ENCODE results near the gene MYL7.

Gene MYL7

DNA sequence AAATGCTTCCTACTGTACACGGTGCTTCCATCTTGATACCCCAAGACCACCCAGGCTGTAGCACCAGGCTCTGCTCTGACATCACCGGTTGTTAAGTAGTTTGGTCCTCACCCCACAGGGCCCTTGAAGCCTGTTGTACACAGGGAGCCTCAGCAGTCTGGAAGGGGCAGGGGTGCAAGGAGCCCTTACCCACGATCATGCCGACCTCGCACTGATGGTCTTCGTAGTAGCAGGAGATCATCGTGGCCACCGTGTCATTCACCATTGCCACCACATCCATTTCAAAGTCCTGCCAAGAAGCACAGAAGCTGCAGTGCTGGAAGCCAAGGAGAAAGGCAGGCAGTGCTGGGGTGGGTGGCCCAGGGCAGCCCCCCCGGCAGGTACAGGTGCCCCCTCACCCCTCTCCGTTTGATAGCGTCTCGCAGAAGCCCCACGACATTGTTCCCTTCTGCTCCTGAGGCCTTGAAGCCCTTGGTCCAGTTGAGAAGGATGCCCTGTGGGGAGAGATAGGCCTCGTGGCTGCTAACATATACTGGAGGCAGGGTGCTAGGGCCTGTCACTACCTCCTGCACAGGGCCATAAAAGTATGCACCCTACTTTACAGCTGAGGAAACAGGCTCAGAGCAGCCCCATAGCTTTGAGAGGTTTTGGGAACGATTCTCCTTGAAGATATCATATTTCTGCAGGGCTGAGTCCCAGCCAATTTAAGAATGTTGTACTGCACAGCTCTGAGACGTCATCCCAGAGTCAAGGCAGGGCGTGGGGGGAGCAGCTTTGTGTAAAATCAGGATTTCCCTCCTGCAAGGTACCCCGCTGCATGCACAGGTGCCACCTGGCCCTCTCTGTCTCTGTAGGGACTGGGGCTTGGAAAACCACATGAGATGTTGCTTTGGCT lies 8.7 kb upstream of the MYL7 start:
- DNase-seq, result no peak

DNA sequence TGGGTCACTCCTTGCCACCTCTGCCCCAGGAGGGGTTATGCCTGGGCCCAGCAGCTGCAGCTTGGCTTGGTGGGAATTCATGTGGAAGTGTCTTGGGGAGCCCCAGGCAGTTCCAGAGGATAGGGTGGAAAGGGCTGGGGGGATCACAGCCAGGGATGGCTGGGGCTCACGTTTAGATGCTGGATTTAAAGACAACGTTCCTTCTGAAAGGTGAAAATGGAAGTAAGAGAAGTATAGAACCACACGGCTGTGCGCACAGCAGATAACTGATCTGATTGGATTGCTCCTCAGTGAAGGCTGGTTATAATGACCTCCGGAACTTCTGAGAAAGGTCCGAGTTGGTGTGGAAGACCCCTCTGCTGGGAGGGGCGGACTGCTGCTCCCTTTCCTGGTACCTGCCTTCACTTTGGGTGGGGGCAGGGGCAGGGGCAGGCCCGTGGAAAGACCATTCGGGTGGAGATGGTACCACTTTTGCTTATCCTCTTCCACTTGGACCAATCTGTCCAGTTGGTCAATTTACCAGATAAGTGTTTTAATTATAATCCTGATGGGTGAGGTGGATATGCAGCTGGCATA lies 7.9 kb upstream of the MYL7 start:
- no peak for DNase-seq

DNA sequence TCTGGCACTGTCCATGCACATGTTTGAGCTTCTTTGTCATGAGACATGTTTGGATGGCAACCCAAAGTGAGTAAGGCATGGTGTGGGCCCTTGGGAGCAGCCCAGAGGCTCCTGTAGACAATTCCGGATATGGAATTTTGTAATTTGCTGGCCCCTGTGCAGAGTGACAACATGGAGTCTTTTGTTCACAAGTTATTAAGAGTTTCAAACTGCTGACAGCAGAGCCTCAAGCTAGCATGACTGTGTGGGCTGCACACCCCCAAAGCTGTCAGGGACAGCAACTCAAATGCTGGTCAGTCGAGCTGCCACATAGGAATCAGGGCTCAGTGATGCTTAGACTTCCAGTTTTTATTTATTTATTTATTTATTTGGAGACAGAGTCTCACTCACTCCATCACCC lies 7.0 kb upstream of the MYL7 start:
- DNase-seq, result no peak

DNA sequence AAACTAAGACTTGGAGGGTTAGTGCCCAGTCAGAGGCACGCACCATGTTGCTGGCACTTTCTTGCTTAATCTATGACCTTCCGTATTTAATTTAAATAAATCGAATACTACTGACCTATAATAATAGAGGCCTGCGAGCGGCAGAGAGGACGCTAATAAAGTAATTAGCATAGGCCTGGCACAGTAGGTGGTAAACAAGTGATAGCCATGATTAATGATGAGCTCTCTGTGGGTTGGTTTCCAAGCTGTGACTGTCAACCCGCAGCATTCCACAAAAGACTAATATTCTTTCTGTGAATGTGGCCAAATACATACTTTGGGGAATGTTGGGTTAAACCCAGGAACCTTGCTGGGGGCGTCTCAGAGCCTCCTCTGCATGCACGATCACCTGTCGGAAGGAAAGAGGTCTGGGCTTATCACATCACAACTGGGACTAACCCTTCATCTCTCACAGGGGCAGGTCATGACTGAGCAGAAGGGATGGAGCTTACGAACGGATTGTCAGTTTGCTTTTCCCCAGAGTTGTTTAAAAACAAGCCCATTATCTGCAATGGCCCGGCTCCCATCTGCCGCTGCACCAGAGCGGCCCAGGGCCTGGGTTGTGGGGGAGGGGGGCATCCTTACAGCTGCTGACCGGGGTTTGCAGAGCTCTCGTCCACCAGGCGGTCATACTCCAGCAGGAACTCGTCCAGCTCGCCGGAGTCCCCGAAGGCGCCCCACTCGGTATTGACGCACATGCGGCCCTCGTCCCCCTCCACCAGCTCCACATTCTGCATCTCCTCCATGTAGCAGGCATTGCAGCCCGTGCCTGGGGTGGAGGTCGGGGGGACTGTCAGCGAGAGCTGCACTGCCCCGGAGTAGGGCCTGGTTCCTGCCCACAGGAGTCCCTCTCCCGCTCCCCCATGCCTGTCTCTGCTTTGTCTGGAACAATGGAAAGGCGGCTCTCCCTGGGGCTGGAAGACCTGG lies 6.2 kb upstream of the MYL7 start:
- DNase-seq, result peak; percentile 55

DNA sequence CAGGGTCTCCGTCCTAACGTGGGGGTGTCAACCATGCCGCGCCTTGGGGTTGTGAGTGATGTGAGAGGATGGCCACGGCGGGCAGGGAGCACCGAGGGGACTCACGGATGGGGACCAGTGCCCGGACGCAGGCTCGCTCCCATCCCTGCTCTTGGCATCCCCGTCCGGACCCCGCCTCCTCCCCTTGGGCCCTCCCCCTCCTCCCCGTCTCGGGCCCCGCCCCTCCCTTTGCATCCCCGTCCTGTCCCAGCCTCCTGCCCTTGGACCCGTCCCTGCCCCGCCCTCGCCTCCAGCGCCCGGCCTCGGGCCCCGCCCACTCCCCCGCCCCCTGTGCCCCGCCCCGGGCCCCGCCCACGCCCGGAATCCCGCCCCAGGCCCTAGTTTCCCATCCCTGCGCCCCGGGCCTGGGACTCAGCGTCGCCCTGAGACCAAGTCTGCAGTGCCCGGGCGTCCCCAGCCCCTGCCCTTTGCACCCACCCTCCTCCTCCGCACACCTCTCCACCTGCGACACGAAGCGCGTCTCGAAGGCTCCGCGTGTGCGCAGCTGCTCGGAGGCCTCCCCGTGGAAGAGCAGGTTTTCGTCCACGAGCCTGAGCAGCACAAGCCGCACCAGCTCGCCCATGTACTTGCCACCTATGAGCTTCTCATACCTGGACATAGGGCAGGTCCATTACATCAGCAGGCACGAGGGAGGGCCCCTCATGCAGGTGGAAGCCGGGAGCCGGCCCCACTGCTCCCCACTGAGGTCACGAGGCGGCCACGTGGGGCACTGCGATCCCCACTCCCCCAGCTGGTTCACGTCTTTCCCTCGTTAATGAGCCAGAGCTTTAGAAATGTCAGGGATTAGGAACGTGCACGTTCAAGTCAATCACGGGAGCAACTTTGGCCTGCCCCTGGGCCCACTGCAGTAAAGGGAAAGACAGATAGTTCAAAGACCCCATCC lies 5.1 kb upstream of the MYL7 start:
- DNase-seq, result peak; percentile 81

DNA sequence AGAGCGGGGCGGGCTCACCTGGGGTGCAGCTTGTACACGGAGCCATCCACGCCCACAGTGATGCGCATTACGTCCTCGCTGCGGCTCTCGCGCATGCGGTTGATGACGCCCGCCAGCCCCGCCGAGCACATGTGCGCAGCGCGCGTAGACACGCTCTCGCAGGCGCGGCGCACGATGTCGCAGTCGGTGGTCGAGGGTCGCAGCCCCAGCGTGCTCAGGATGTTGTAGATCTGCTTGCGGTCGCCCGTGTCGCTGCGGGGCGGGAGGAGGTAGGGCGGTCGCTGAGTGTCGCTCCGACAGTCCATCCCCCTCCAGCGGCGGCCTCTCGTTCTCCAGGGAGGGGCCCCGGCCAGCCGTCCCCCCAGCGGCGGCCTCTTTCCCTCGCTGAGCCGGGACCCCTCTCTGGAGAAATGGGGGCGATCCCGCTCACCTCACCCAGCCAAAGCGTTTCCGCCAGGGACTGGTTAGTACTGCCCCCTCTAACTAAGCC lies 4.4 kb upstream of the MYL7 start:
- peak; percentile 83 for DNase-seq

DNA sequence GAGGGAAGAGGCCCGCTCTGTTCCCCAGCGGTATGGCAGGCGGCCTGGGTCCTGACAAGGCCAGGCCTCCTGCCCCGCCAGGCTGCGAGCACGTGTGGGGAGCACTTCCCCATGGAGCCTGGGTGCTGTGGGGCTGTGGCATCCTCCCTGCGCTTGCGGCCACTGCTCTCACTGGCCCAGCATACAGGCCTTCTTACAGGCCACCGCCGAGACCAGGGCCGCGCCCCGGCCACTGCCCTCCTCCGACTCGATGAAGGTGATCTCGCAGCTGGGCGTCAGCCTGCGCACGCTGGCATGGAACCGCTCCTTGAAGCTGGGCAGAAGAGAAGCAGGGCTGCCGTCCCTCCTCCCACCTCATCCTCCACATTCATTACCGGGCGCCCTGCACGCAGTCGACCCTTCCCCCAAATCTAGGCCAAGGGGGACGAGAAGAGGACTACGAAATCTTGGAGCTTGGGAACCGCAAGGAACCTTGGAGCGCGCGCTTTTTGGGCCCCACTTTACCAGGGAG lies 3.9 kb upstream of the MYL7 start:
- peak; percentile 56 for DNase-seq

DNA sequence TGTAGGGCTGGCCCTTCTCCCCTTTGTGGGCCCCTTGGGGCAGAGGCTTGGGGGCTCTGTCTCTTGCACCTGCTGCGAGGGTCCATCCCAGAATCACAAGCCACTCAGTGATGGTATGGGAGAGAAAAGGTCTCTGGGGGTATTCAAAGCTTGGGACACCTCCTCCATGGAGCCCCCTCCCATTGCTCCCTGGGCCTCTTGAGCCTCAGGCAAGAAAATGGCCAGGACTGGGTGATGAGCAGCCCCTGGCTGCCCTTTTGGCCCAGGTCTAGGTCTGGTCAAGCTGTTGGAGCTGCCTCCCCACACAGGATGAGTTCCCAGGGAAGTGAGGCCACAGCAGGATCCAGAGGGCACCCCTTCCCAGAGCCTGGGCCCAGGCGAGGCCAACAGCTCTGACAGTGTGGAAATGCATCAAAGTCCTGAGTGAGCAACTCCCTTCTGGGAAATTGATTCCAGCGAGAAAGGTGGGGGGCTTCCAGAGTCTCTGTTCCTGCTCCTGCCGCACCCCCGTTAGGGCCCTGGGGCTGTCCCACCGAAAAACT lies 3.4 kb upstream of the MYL7 start:
- peak; percentile 53 for DNase-seq

DNA sequence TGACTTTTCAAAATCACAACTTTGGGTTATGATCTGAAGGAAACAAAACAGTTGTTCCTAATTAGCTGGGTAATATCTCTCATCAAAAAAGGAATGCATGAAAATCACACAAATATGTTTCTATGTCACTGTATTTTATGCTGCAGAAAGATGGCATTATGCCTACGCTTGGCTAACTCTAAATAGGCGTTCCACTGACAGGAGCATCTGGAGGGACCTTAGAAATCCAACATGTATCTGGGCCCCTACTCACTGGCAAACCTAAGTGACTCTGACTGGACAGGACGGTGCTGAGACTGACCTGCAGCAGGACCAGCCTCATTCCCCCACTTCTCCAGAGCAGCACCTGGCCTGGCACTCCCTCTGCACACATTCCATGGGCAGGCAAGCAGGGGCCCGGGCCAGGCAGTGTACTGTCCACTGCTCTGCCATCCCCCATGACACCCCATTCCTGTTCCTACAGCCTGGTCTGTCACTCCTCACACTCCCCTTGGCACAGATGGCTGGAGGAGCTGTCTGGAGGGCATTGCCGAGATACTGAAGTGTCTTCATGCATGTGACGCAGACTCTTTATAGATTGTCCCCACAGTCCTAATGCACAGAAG lies 2.6 kb upstream of the MYL7 start:
- peak; percentile 51 for DNase-seq

DNA sequence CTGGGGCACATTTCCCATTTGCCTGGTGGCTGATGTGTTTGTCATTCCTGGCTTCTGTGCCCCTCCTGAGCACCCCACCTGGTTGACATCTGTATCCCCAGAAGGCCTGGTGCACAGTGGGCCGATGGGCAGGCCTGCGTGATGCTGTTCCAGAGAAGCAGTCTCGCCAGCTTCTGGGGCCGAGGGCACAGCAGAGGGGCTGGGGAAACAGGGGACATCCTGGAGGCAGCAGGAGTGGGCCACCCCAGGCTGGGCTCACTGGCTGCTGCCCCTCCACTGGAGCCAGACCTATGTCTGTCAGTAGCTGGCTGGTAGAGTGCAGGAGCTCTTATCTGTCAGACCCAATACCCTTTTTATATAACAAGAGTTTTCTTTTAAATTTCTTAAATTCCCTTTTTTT lies 896 bp upstream of the MYL7 start:
- DNase-seq, result no peak

DNA sequence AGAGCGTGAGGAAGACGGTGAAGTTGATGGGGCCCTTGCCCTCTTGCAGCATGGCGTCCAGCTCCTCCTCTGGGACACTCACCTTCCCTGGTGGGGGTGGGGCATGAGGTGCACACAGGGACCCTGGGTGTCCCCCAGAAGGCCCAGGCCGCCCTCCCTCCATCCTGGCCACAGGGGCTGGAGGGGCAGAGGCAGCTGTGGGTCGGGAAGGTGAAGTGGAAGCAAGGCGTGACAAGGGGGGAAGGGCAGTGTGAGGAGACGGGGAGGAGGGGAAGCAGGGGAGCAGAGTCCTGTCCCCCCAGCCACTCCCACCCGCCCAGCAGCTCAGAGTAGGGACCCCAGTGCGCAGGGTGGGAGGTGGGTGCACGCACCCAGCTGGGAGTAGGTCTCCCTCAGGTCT lies 791 bp downstream of the MYL7 start:
- DNase-seq, result no peak

DNA sequence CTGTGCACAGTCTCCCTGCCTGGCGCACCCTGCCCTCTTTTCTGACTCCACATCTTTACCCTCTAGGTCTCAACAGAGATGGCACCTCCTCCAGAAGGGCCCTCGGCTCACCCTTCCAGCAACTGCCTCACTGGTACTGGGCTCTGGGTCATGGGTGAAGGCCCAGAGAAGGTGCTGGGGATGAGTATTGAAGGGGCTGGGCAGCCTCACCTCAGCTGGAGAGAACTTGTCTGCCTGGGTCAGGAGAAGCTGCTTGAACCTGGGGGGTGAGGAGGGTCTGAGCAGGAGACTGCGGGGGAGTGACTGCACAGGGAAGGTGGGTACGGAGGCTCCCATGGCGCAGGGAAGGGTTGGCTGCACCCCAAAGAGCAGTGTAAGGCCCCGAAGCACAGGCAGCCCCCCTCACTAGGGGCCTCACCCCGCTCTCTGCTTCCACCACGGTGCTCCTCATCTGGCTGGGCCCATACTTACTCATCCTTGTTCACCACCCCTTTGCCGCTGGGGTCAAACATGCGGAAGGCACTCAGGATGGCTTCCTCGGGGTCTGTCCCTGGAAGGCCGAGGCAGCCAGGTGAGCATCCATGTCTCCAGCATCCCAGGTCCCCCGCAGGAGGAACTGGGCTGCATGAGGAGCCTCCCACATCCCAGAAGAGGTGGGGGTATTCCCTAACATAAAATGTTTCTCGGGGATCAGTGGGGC lies 1.7 kb downstream of the MYL7 start:
- DNase-seq, result no peak

DNA sequence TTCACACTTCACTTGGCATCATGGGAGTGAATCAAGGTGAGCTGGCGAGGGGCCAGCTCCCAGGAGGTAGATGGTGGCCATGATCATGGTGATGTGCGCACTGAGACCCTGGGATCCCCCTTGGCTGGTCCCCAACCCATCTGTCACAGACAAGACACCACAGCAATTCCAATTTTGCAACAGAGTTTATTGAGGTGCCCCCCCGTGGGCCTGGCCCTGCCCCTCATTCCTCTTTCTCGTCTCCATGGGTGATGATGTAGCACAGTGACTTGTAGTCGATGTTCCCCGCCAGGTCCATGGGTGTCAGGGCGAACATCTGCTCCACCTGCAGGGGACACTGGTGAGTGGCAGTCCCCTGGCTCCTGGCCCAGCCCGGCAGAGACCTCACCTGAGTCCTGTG lies 2.4 kb downstream of the MYL7 start:
- no peak for DNase-seq

DNA sequence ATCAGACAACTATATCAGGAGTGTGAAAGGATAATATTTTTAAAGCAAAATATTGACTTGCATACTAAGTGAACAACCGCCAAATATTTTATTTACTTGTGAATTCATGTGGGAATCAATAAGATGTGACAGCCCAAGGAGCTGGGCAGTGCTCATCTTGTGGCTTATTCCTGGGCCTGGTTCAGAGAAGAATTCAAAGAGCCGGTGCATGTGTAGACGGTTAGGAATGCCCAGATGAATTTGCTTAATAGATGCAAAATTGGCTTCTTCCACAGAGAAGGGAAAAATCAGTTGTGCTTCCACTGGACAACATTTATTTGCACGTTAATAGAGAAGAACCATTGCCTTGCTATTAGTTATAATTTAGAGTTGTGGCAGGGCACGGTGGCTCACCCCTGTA lies 4.4 kb downstream of the MYL7 start:
- no peak for DNase-seq

DNA sequence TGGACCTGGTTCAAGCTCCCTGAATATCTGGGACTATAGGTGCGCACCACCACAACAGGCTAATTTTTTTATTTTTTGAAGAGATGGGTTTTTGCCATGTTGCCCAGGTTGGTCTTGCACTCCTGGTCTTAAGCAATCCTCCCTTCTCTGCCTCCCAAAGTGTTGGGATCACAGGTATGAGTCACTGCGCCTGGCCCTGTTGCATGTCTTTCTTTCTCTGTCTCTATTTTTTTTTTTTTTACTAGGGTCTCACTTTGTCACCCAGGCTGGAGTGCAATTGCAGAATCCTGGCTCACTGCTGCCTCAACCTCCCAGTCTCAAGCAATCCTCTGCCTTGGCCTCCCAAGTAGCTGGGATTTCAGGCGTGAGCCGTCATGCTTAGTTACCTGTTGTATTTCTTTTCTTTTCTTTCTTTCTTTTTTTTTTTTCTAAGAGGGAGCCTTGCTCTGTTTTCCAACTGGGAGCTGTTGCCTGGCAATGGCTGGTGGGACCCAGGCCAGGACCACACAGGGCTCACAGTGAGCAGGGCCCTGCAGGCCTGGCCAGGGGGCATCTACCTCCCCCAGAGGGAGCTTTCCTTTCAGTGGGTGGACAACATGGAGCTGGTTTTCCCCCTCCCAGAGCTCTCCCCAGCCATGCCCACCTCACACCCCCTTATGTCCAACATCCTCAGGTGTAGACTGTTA lies 6.0 kb downstream of the MYL7 start:
- no peak for DNase-seq

DNA sequence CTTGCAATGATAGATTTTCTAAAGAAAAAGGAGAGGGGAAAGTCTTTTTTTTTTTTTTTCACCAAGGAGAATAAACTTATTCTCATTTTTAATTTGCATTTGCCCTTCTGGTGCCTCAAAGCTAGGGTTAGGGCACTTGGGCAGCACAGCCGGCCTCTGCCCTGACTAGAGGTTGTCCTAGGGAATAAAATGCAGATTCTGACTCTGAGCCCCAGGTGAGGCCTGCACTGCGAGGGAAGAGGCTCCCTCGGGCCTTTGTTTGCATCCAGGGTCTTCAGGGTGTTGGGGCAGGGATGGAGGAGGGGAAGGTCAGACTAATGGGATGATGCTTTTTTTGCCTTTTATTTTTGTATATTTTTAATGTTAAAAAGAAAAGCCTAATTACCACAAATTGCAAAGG lies 7.8 kb downstream of the MYL7 start:
- DNase-seq, result no peak

DNA sequence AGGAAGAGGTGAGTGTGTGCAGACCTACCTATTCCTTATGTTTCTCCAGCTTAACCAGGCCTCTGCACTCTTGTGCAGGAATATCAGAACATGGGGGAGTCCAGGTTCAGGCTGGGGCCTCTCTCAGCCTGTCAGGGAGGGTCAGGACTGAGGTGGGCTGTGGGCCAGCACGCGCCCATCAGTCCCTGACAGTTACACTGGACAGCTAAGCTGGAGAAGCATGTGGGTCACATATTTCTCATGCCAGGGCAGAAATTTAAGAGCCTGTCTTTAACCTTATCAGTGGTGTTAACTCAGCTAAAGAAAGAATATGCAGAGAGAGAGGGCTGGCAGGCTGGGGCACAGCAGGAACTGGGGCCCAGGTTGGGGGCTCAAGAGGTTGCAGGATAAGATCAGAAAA lies 9.1 kb downstream of the MYL7 start:
- DNase-seq, result no peak

DNA sequence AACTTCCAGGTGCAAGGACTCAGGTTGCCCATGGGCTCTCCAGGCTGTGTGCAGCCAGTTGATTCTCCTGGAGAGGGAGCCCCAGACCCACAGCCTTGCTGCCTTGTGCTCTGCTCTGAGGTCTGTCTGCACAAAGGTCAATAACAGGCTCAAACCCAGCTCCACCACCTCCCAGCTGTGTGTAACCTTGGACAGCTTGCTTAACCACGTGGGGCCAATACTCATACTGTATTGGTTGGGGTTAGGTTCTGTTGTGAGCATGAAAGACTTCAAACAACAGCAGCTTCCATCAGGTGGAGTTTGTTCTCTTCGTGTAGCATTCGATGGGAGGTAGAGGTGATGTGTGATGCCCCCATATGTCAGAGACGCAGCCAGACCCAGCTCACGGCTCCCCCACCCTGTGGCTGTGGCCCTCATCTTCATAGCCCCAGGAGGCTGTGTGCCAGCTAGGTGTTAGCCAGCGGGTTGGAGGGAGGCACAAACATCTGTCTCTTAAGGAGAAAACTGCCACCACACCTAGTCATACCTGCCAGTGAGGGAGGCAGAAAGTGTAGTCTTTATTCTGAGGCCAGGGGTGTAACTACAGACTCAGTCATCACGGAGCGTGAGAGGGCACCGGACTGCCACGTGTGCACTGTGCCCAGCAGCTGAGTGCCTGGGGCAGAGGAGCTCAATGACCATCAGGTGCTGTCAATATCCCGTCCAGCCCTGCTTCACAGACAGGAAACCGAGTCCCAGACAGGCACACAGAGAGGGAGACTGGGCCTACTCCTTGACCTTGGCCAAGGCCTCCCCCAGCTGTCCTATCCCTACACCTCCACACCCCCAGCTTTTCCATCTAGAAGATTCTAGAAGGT lies 9.7 kb downstream of the MYL7 start:
- DNase-seq, result no peak
